Dermis microvascular lymphatic vessel endothelial cell (primary cell): ENCODE data around the gene TAOK3. TPM values are rescaled to one million over a fixed set of nuclear protein-coding genes. Genes with fewer than 3 reads are reported as not detected.
A peak's percentile ranks its signal among the peaks of the same experiment; 100 is the strongest.
"Not testable (repeated sequence)": the region's sequence is repeated elsewhere in the genome, so short reads cannot be mapped to it uniquely, and the experiment has no call there.

Experiments
- DNase-seq, 2 donors: peaks; one replicate each; pipeline versions ENCODE4 v3.0.0 to v3.0.0-alpha.2; 2010; ENCODE audit warnings: low read depth in 2 of 2
- total RNA-seq: library from RNA; depleted of rRNA; stranded (reverse); fragments of >200 nt; gene quantifications from 2 replicates; pipeline ENCODE4 v1.2.1, GENCODE V29; 2014

Gene TAOK3
- total RNA-seq, 1 donor from 2014 or later, result 16.7 TPM

GRCh38 chr12:118374126-118374725 is 1.5 kb upstream of the TAOK3 start:
- DNase-seq, result no peak

- no peak for DNase-seq
Observed at GRCh38 chr12:118373616-118374015, 909 bp upstream of the TAOK3 start.

GRCh38 chr12:118371321-118372282 is 1.1 kb downstream of the TAOK3 start:
- DNase-seq, result peak in 1 of 2 donors; percentile 17

GRCh38 chr12:118370601-118371000 is 2.1 kb downstream of the TAOK3 start:
- no peak for DNase-seq

- no peak for DNase-seq
Observed at GRCh38 chr12:118368821-118369220, 3.9 kb downstream of the TAOK3 start.

GRCh38 chr12:118361889-118362288 is 10.8 kb downstream of the TAOK3 start:
- no peak for DNase-seq

GRCh38 chr12:118361092-118361404 is 11.7 kb downstream of the TAOK3 start:
- no peak for DNase-seq

GRCh38 chr12:118359541-118359915 is 13.2 kb downstream of the TAOK3 start:
- DNase-seq, result peak in 1 of 2 donors; percentile 29

GRCh38 chr12:118358612-118359540 is 13.8 kb downstream of the TAOK3 start:
- peak in 1 of 2 donors; percentile 16 for DNase-seq

- no peak for DNase-seq
Observed at GRCh38 chr12:118358008-118358359, 14.7 kb downstream of the TAOK3 start.

- peak; percentile 82 to 87 for DNase-seq
Observed at GRCh38 chr12:118357257-118358007, 15.3 kb downstream of the TAOK3 start.

GRCh38 chr12:118356809-118357256 is 15.9 kb downstream of the TAOK3 start:
- DNase-seq, result no peak

GRCh38 chr12:118355843-118356242 is 16.9 kb downstream of the TAOK3 start:
- DNase-seq, result no peak

- no peak for DNase-seq
Observed at GRCh38 chr12:118354903-118355302, 17.8 kb downstream of the TAOK3 start.

- not testable (repeated sequence) for DNase-seq
Observed at GRCh38 chr12:118354503-118354902, 18.2 kb downstream of the TAOK3 start.

GRCh38 chr12:118353721-118354120 is 19.0 kb downstream of the TAOK3 start:
- DNase-seq, result no peak

- DNase-seq, result no peak
Observed at GRCh38 chr12:118350908-118351559, 21.7 kb downstream of the TAOK3 start.

GRCh38 chr12:118347916-118348315 is 24.8 kb downstream of the TAOK3 start:
- no peak for DNase-seq

- no peak for DNase-seq
Observed at GRCh38 chr12:118346895-118347294, 25.8 kb downstream of the TAOK3 start.

- DNase-seq, result no peak
Observed at GRCh38 chr12:118345355-118345754, 27.4 kb downstream of the TAOK3 start.

- DNase-seq, result no peak
Observed at GRCh38 chr12:118344829-118345228, 27.9 kb downstream of the TAOK3 start.
